Ovary (tissue), 3 donors: ENCODE results near the gene OR1I1.

ENCODE experiments used
- POLR2A ChIP-seq: fragments of 450-650 bp; IDR thresholded peaks from one replicate; pipeline ENCODE4 v1.6.1; 2017; ENCODE audit warnings: antibody characterized with exemption, mild to moderate bottlenecking, moderate library complexity
- TF ChIP-seq, protein P1 (sequence below), 3 donors: fragments of 450-650 bp in 2 of 3; fragments of 200-600 bp in 1 of 3; IDR thresholded peaks; one replicate each; pipeline versions ENCODE4 v1.5.1 to v1.8.0; 2016 to 2022; ENCODE audit warnings: antibody characterized with exemption in 3 of 3, mild to moderate bottlenecking in 1 of 3
- donor health status: DM: no; HTN: no; CAD: no.

DNA sequence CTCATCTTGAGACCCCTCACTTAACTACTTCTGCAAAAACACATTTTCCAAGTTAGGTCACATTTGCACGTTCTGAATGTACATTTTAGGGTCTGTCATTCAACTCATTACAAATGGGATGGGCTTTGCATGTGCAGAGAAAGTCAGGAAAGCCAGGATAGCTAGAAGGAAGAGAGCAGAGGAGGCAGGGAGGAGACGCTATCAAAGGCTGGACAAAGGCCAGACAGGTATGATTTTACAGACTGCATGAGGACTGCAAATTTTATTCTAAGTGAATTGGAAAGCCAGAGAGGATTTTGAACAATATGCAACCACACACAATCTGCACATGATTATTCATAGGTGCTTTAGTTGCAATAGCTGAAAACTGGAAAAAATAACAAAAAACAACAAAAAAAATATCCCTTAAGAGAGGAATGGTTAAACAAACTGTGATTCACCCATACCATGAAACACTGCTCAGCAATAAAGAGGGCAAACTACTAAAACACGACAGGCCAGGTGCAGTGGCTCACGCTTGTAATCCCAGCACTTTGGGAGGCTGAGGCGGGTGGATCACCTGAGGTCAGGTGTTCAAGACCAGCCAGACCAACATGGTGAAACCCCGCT lies 46.3 kb downstream of the OR1I1 start:
- no peak for TF ChIP-seq POLR2A
- TF ChIP-seq, protein P1, sequence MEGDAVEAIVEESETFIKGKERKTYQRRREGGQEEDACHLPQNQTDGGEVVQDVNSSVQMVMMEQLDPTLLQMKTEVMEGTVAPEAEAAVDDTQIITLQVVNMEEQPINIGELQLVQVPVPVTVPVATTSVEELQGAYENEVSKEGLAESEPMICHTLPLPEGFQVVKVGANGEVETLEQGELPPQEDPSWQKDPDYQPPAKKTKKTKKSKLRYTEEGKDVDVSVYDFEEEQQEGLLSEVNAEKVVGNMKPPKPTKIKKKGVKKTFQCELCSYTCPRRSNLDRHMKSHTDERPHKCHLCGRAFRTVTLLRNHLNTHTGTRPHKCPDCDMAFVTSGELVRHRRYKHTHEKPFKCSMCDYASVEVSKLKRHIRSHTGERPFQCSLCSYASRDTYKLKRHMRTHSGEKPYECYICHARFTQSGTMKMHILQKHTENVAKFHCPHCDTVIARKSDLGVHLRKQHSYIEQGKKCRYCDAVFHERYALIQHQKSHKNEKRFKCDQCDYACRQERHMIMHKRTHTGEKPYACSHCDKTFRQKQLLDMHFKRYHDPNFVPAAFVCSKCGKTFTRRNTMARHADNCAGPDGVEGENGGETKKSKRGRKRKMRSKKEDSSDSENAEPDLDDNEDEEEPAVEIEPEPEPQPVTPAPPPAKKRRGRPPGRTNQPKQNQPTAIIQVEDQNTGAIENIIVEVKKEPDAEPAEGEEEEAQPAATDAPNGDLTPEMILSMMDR (IDR thresholded peaks at IDR 0.05): no peak
